Left colon (tissue), 2 donors: ENCODE results near the gene PLEKHG4B. TPM values are rescaled to one million over a fixed set of nuclear protein-coding genes. Genes with fewer than 3 reads are reported as not detected.

Experiments
- ATAC-seq: fragments of 200-7000 bp; cut with Tn5 transposase; one replicate; pipeline ENCODE4 v1.9.1; 2020; ENCODE audit warnings: mild to moderate bottlenecking, moderate library complexity
- DNase-seq, 2 donors: peaks; one replicate each; pipeline ENCODE4 v3.0.0-alpha.2; 2020
- intact Hi-C, 2 donors: fragments of 100-400 bp; cut with DNase I in 1 of 2; cut with micrococcal nuclease in 1 of 2; formaldehyde crosslinking; loops; one replicate each; pipeline versions ENCODE4 v1.11.2 to v1.14.0; 2022; cut with DNase I, micrococcal nuclease
- total RNA-seq, 2 donors: library from RNA; stranded (reverse); fragmentation: NEBNext Ultra II Directional; extraction: Animal tissue kit (Norgen Biotek cat#: 25700); gene quantifications; one replicate each; pipeline ENCODE4 v1.2.1, GENCODE V29; 2021
- donor health status: DM: no; HTN: no; CAD: no.
- donor health status: DM: yes; HTN: yes; CAD: no.

The PLEKHG4B gene
- total RNA-seq, 2 donors from 2014 or later, result 0.39 TPM; not detected in 1

GRCh38 chr5:178110-178509, 86.1 kb downstream of the PLEKHG4B start:
- no peak for DNase-seq
- intact Hi-C loops, result no loop called here
- ATAC-seq, result no peak

GRCh38 chr5:179401-179800, 87.4 kb downstream of the PLEKHG4B start:
- no peak for ATAC-seq
- intact Hi-C loops, result no loop called here
- no peak for DNase-seq

- no peak for ATAC-seq
- intact Hi-C loops, result no loop called here
- DNase-seq, result no peak
Measured at GRCh38 chr5:180286-180918, 88.4 kb downstream of the PLEKHG4B start.

GRCh38 chr5:181160-181559, 89.2 kb downstream of the PLEKHG4B start:
- no peak for ATAC-seq
- intact Hi-C loops, result no loop called here
- DNase-seq, result no peak

- intact Hi-C loops, result no loop called here
- DNase-seq (no peak), ATAC-seq (no peak)
Measured at GRCh38 chr5:181566-181965, 89.6 kb downstream of the PLEKHG4B start.

GRCh38 chr5:182126-182525, 90.2 kb downstream of the PLEKHG4B start:
- ATAC-seq, result no peak
- no peak for DNase-seq
- intact Hi-C loops, result no loop called here

GRCh38 chr5:184471-184870, 92.5 kb downstream of the PLEKHG4B start:
- DNase-seq (no peak), ATAC-seq (no peak)
- intact Hi-C loops, result no loop called here

GRCh38 chr5:185095-186070, 93.4 kb downstream of the PLEKHG4B start:
- intact Hi-C loops, result no loop called here
- DNase-seq, result no peak
- ATAC-seq, result no peak

- DNase-seq, result no peak
- intact Hi-C loops, result no loop called here
- no peak for ATAC-seq
Measured at GRCh38 chr5:186091-187041, 94.4 kb downstream of the PLEKHG4B start.

- intact Hi-C loops, result no loop called here
- ATAC-seq (no peak), DNase-seq (no peak)
Measured at GRCh38 chr5:187042-187431, 95.1 kb downstream of the PLEKHG4B start.

GRCh38 chr5:187617-188451, 95.9 kb downstream of the PLEKHG4B start:
- no peak for DNase-seq
- intact Hi-C loops, result no loop called here
- ATAC-seq, result no peak

GRCh38 chr5:188488-189481, 96.8 kb downstream of the PLEKHG4B start:
- intact Hi-C loops, result no loop called here
- peak; percentile 92 for ATAC-seq
- peak; percentile 80 to 90 for DNase-seq

- DNase-seq, result no peak
- intact Hi-C loops, result no loop called here
- ATAC-seq, result no peak
Measured at GRCh38 chr5:189486-189885, 97.5 kb downstream of the PLEKHG4B start.

GRCh38 chr5:189976-190365, 98.0 kb downstream of the PLEKHG4B start:
- intact Hi-C loops, result no loop called here
- DNase-seq (no peak), ATAC-seq (no peak)

- DNase-seq (no peak), ATAC-seq (no peak)
- intact Hi-C loops, result no loop called here
Measured at GRCh38 chr5:190366-191035, 98.5 kb downstream of the PLEKHG4B start.

GRCh38 chr5:191036-191948, 99.3 kb downstream of the PLEKHG4B start, which contains the start of gene LRRC14B:
LRRC14B (plus strand) TSS chr5:191495; CDS start chr5:191539, 44 bp downstream.
- peak in 1 of 2 donors; percentile 48 for DNase-seq
- intact Hi-C loops, result no loop called here
- peak; percentile 15 for ATAC-seq
